ENCODE results near the gene SIAH2.
A peak's percentile ranks its signal among the peaks of the same experiment; 100 is the strongest.

SIAH2 gene

GRCh38 chr3:150722267-150722666 lies 40.7 kb downstream of the SIAH2 start:
- Histone ChIP-seq H3K4me1 (ENCODE audit: low read length) (0 out of 2 replicates have a peak, but pooled peaks cover 3% of the 10 kb centered on the region), H3K4me3 (ENCODE audit: low read length) (no peak overlapping the region), H3K79me2 (ENCODE audit: low read length) (no peaks in the 10 kb centered on the region), H4K20me1 (ENCODE audit: insufficient read depth, low read length) (no peaks in the 10 kb centered on the region), H2AFZ (ENCODE audit: low read length) (no peak overlapping the region), H3K36me3 (replicated peaks; ENCODE audit: insufficient read depth, low read length) (no peaks in the 10 kb centered on the region), H3F3A (ENCODE audit: insufficient read depth, low read length) (no peaks in the 10 kb centered on the region), H3K9me3 (replicated peaks; ENCODE audit: insufficient read depth, low read length) (no peaks in the 10 kb centered on the region), H3K9ac (ENCODE audit: low read length) (no peak overlapping the region), H3K4me2 (ENCODE audit: low read depth, low read length) (no peak overlapping the region), H3K9me2 (replicated peaks; ENCODE audit: insufficient read depth, low read length) (no peaks in the 10 kb centered on the region), H3K27me3 (replicated peaks; ENCODE audit: insufficient read depth, low read length) (no peaks in the 10 kb centered on the region), H3K27ac (ENCODE audit: low read length) (no peak overlapping the region)
- TF ChIP-seq EZH2 (optimal IDR thresholded peaks at IDR 0.05; ENCODE audit: low read depth, low read length) (no peak), EZH2phosphoT487 (IDR thresholded peaks at IDR 0.05; ENCODE audit: low read length) (no peak)
- TF ChIP-seq, protein P1, sequence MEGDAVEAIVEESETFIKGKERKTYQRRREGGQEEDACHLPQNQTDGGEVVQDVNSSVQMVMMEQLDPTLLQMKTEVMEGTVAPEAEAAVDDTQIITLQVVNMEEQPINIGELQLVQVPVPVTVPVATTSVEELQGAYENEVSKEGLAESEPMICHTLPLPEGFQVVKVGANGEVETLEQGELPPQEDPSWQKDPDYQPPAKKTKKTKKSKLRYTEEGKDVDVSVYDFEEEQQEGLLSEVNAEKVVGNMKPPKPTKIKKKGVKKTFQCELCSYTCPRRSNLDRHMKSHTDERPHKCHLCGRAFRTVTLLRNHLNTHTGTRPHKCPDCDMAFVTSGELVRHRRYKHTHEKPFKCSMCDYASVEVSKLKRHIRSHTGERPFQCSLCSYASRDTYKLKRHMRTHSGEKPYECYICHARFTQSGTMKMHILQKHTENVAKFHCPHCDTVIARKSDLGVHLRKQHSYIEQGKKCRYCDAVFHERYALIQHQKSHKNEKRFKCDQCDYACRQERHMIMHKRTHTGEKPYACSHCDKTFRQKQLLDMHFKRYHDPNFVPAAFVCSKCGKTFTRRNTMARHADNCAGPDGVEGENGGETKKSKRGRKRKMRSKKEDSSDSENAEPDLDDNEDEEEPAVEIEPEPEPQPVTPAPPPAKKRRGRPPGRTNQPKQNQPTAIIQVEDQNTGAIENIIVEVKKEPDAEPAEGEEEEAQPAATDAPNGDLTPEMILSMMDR (IDR thresholded peaks at IDR 0.05; ENCODE audit: low read length) = no peak
- DNase-seq = no peak

GRCh38 chr3:150721285-150722130 lies 41.5 kb downstream of the SIAH2 start:
- Histone ChIP-seq H3K79me2 (ENCODE audit: low read length) (no peaks in the 10 kb centered on the region), H4K20me1 (ENCODE audit: insufficient read depth, low read length) (no peaks in the 10 kb centered on the region), H3F3A (ENCODE audit: insufficient read depth, low read length) (no peaks in the 10 kb centered on the region), H3K4me3 (ENCODE audit: low read length) (no peak overlapping the region), H3K27ac (ENCODE audit: low read length) (no peak overlapping the region), H2AFZ (ENCODE audit: low read length) (peak overlapping the region; percentile 42; the same call in 1 of the 2 replicates), H3K4me1 (ENCODE audit: low read length) (0 out of 2 replicates have a peak, but pooled peaks cover 3% of the 10 kb centered on the region), H3K9me3 (replicated peaks; ENCODE audit: insufficient read depth, low read length) (no peaks in the 10 kb centered on the region), H3K4me2 (ENCODE audit: low read depth, low read length) (0 out of 2 replicates have a peak overlapping the region, but pooled peaks have one; percentile 12), H3K9me2 (replicated peaks; ENCODE audit: insufficient read depth, low read length) (no peaks in the 10 kb centered on the region), H3K27me3 (replicated peaks; ENCODE audit: insufficient read depth, low read length) (no peaks in the 10 kb centered on the region), H3K9ac (ENCODE audit: low read length) (no peak overlapping the region), H3K36me3 (replicated peaks; ENCODE audit: insufficient read depth, low read length) (no peaks in the 10 kb centered on the region)
- DNase-seq = peak; percentile 73
- TF ChIP-seq EZH2 (optimal IDR thresholded peaks at IDR 0.05; ENCODE audit: low read depth, low read length) = no peak
- TF ChIP-seq, protein P1 (IDR thresholded peaks at IDR 0.05; ENCODE audit: low read length) = peak; percentile 91
- no peak for TF ChIP-seq EZH2phosphoT487 (IDR thresholded peaks at IDR 0.05; ENCODE audit: low read length)

GRCh38 chr3:150720444-150720843 lies 42.5 kb downstream of the SIAH2 start:
- DNase-seq = no peak
- H2AFZ ChIP-seq (ENCODE audit: low read length) = no peak overlapping the region
- H3K79me2 ChIP-seq (ENCODE audit: low read length) = no peaks in the 10 kb centered on the region
- no peak overlapping the region for H3K4me2 ChIP-seq (ENCODE audit: low read depth, low read length)
- TF ChIP-seq, protein P1 (IDR thresholded peaks at IDR 0.05; ENCODE audit: low read length) = no peak
- TF ChIP-seq EZH2 (optimal IDR thresholded peaks at IDR 0.05; ENCODE audit: low read depth, low read length) = no peak
- TF ChIP-seq EZH2phosphoT487 (IDR thresholded peaks at IDR 0.05; ENCODE audit: low read length) = no peak
- H3K4me3 ChIP-seq (ENCODE audit: low read length) = no peak overlapping the region
- 0 out of 2 replicates have a peak, but pooled peaks cover 3% of the 10 kb centered on the region for H3K4me1 ChIP-seq (ENCODE audit: low read length)
- H3K9ac ChIP-seq (ENCODE audit: low read length) = no peak overlapping the region
- no peaks in the 10 kb centered on the region for H3K9me2 ChIP-seq (replicated peaks; ENCODE audit: insufficient read depth, low read length)
- H3K36me3 ChIP-seq (replicated peaks; ENCODE audit: insufficient read depth, low read length) = no peaks in the 10 kb centered on the region
- H3F3A ChIP-seq (ENCODE audit: insufficient read depth, low read length) = no peaks in the 10 kb centered on the region
- no peaks in the 10 kb centered on the region for H4K20me1 ChIP-seq (ENCODE audit: insufficient read depth, low read length)
- H3K9me3 ChIP-seq (replicated peaks; ENCODE audit: insufficient read depth, low read length) = no peaks in the 10 kb centered on the region
- no peak overlapping the region for H3K27ac ChIP-seq (ENCODE audit: low read length)
- no peaks in the 10 kb centered on the region for H3K27me3 ChIP-seq (replicated peaks; ENCODE audit: insufficient read depth, low read length)

Measured in MM.1S (cell line).